HepG2 (cell line): ENCODE results near the gene GALNT16. TPM values are rescaled to one million over a fixed set of nuclear protein-coding genes. Genes with fewer than 3 reads are reported as not detected.

ENCODE experiments used
- ATAC-seq: fragments of 200-7000 bp; cut with Tn5 transposase; 3 replicates; pipeline ENCODE4 v1.9.1; 2020; ENCODE audit warnings: mild to moderate bottlenecking, moderate library complexity
- Bru-seq: library from RNA; stranded (reverse); fragments of 400-500 nt; gene quantifications from one replicate; lab custom pipeline; 2021; lab: Mats Ljungman, UMichigan
- BruChase-seq, 2 experiments: library from RNA; stranded (reverse); fragments of 400-500 nt; gene quantifications; one replicate each; lab custom pipeline; 2021; lab: Mats Ljungman, UMichigan
- BruUV-seq: library from RNA; stranded (reverse); fragments of 400-500 nt; replicated peaks from 2 replicates; lab custom pipeline; 2021; lab: Mats Ljungman, UMichigan
- CTCF ChIA-PET: fragments of 300-600 bp; formaldehyde crosslinking; extraction: SDS; loops from one replicate; lab custom pipeline; 2021; ENCODE audit warnings: low total read pairs, inconsistent platforms, low intra/inter-chr PET ratio; lab: Yijun Ruan, JAX
- POLR2A ChIA-PET: fragments of 350-600 bp; sonication (Branson Sonifier 250); formaldehyde crosslinking; loops from one replicate; lab custom pipeline; 2020; ENCODE audit warnings: antibody characterized with exemption, inconsistent platforms; lab: Yijun Ruan, JAX
- DNase-seq: peaks from one replicate; pipeline ENCODE4 v3.0.0-alpha.2; 2015; ENCODE audit warnings: low spot score
- FAIRE-seq: peaks from 3 replicates; lab custom pipeline; 2011; peaks lifted over from hg19 to GRCh38; lab: Jason Lieb, UNC
- H2AFZ ChIP-seq: one replicate; pipeline ENCODE4 v1.6.1; 2011; ENCODE audit warnings: low read length, inconsistent platforms
- H3K27ac ChIP-seq: fragments of 300-600 bp; 3 replicates; pipeline ENCODE4 v1.8.0; 2011; ENCODE audit warnings: mixed run types, mild to moderate bottlenecking, mixed read lengths, low read length, inconsistent platforms; ENCODE audit not compliant: insufficient read depth; ENCODE audit errors: extremely low read length
- H3K27me3 ChIP-seq, 2 experiments: fragments of 200-600 bp in 1 of 2; 2 replicates in 1 of 2; 3 replicates in 1 of 2; pipeline versions ENCODE4 v1.6.0 to v1.8.0; 2011; ENCODE audit warnings: low read length in 2 of 2, mild to moderate bottlenecking in 2 of 2, moderate library complexity in 2 of 2, inconsistent platforms in 1 of 2; ENCODE audit not compliant: insufficient read depth in 2 of 2, control insufficient read depth in 1 of 2
- H3K36me3 ChIP-seq, 2 experiments: fragments of 200-600 bp in 1 of 2; replicated peaks in 1 of 2; 2 replicates in 1 of 2; 3 replicates in 1 of 2; pipeline versions ENCODE4 v1.5.1 to v1.8.0; 2011; ENCODE audit warnings: low read length in 2 of 2, inconsistent platforms in 1 of 2; ENCODE audit not compliant: insufficient read depth in 2 of 2, control insufficient read depth in 1 of 2
- H3K4me1 ChIP-seq: 2 replicates; pipeline ENCODE4 v1.5.1; 2012; ENCODE audit warnings: low read length, inconsistent platforms; ENCODE audit not compliant: insufficient read depth
- H3K4me2 ChIP-seq: 2 replicates; pipeline ENCODE4 v1.6.0; 2011; ENCODE audit warnings: low read depth, low read length, inconsistent platforms
- H3K4me3 ChIP-seq, 3 experiments: fragments of 200-600 bp in 1 of 3; sonication (generic), shearing (Covaris generic) in 1 of 3; replicated peaks in 1 of 3; 2 replicates each; pipeline ENCODE4 v1.5.1; 2011 to 2016; ENCODE audit warnings: low read length in 3 of 3, inconsistent platforms in 2 of 3, low read depth in 2 of 3, mild to moderate bottlenecking in 2 of 3, control low read depth in 1 of 3, mixed read lengths in 1 of 3; ENCODE audit not compliant: insufficient read depth in 1 of 3
- H3K79me2 ChIP-seq: one replicate; pipeline ENCODE4 v1.6.1; 2011; ENCODE audit warnings: low read length, inconsistent platforms; ENCODE audit not compliant: insufficient read depth
- H3K9ac ChIP-seq: 2 replicates; pipeline ENCODE4 v1.6.0; 2011; ENCODE audit warnings: mild to moderate bottlenecking, low read depth, low read length, inconsistent platforms; ENCODE audit not compliant: insufficient read depth
- H3K9me3 ChIP-seq: 2 replicates; pipeline ENCODE4 v1.5.1; 2012; ENCODE audit warnings: mild to moderate bottlenecking, low read length
- H4K20me1 ChIP-seq: 2 replicates; pipeline ENCODE4 v1.6.0; 2011; ENCODE audit warnings: inconsistent platforms, mild to moderate bottlenecking, low read length, moderate library complexity; ENCODE audit not compliant: insufficient read depth
- FOXO1 ChIP-seq: sonication (generic); formaldehyde crosslinking; IDR thresholded peaks from 2 replicates; pipeline ENCODE4 v1.4.0; 2020; ENCODE audit warnings: missing genetic modification reagents
- PATZ1 ChIP-seq: sonication (generic); formaldehyde crosslinking; IDR thresholded peaks from 2 replicates; pipeline ENCODE4 v1.4.0; 2020; ENCODE audit warnings: missing genetic modification reagents
- ZNF18 ChIP-seq: sonication (generic); formaldehyde crosslinking; IDR thresholded peaks from 2 replicates; pipeline ENCODE4 v1.8.0; 2022; ENCODE audit warnings: mild to moderate bottlenecking, missing genetic modification reagents; ENCODE audit not compliant: insufficient replicate concordance
- ZNF362 ChIP-seq: sonication (generic); formaldehyde crosslinking; IDR thresholded peaks from 2 replicates; pipeline ENCODE4 v1.4.0; 2020; ENCODE audit warnings: missing genetic modification reagents, mild to moderate bottlenecking, borderline replicate concordance
- ZNF777 ChIP-seq: sonication (generic); formaldehyde crosslinking; IDR thresholded peaks from 2 replicates; pipeline ENCODE4 v1.4.0; 2020; ENCODE audit warnings: missing genetic modification reagents
- WGBS: methylation state at CpG from one replicate; pipeline ENCODE4 v1.1.6; 2017; ENCODE audit warnings: low lambda C conversion rate; 5-methylcytosine and 5-hydroxymethylcytosine counted together
- in situ Hi-C: cut with HindIII; loops from 2 replicates; pipeline ENCODE4 v1.10.0; 2017; ENCODE audit warnings: low pct_unique_long_range_greater_than_20kb; ENCODE audit not compliant: extremely low pct_ligation_motif_present
- intact Hi-C: fragments of 100-400 bp; cut with micrococcal nuclease; formaldehyde crosslinking; loops from one replicate; pipeline ENCODE4 v1.10.0; 2022; ENCODE audit not compliant: unreplicated experiment
- long read RNA-seq, 2 experiments: library from RNA in 1 of 2; library from polyadenylated mRNA in 1 of 2; stranded (forward) in 1 of 2; unstranded in 1 of 2; transcript quantifications; one replicate each; pipeline ENCODE4 v2.0.0, GENCODE V29; 2019 to 2022
- polyA minus RNA-seq, 3 experiments: library from RNA; depleted of rRNA, polyadenylated mRNA; stranded (reverse); fragments of >200 nt; gene quantifications; 2 replicates each; pipeline ENCODE4 v1.2.3, GENCODE V29; 2011; ENCODE audit warnings: low replicate concordance in 1 of 3
- polyA plus RNA-seq, 8 experiments: library from polyadenylated mRNA; depleted of rRNA in 3 of 8; stranded (reverse) in 7 of 8; unstranded in 1 of 8; fragments of >200 nt; fragmentation: Illumina TruSeq in 4 of 8; extraction: Trizol in 4 of 8; gene quantifications; 2 replicates each; pipeline versions ENCODE4 v1.2.1 to v1.2.3, GENCODE V29; 2011 to 2016; ENCODE audit warnings: low read depth in 4 of 8, missing spikeins in 1 of 8, mixed read lengths in 1 of 8; ENCODE audit not compliant: insufficient read depth in 1 of 8
- total RNA-seq, 5 experiments: library from RNA; depleted of rRNA; stranded (reverse); fragments of >200 nt; fragmentation: Illumina TruSeq; extraction: Trizol; gene quantifications; 2 replicates each; pipeline ENCODE4 v1.2.3, GENCODE V29; 2016; ENCODE audit warnings: low read depth in 1 of 5
- TF ChIP-seq, protein P1 (sequence below): sonication (generic); formaldehyde crosslinking; IDR thresholded peaks from 2 replicates; pipeline ENCODE4 v1.5.0; 2020; ENCODE audit warnings: mild to moderate bottlenecking, missing genetic modification reagents, borderline replicate concordance

Gene GALNT16
- 0.36 and 0.82 TPM in 2 replicates for total RNA-seq (2016; rRNA removed; fragmentation: Illumina TruSeq; extraction: Trizol)
- total RNA-seq (2016; cell fraction: cytosol; rRNA removed; fragmentation: Illumina TruSeq; extraction: Trizol; ENCODE audit: low read depth) = 0.10 and 0.18 TPM in 2 replicates
- 0.40 and 1.1 TPM in 2 replicates for total RNA-seq (2016; cell fraction: insoluble cytoplasmic fraction; rRNA removed; fragmentation: Illumina TruSeq; extraction: Trizol)
- total RNA-seq (2016; cell fraction: membrane; rRNA removed; fragmentation: Illumina TruSeq; extraction: Trizol) = 0.28 and 0.68 TPM in 2 replicates
- 1.3 and 1.6 TPM in 2 replicates for total RNA-seq (2016; cell fraction: nucleus; rRNA removed; fragmentation: Illumina TruSeq; extraction: Trizol)
- 0.54 and 0.55 TPM in 2 replicates for polyA plus RNA-seq (2011; rRNA removed)
- 0.42 and 0.63 TPM in 2 replicates for polyA plus RNA-seq (2011; cell fraction: cytosol; rRNA removed)
- polyA plus RNA-seq (2011; cell fraction: nucleus; rRNA removed) = 0.72 and 0.73 TPM in 2 replicates
- 0.20 and 0.39 TPM in 2 replicates for polyA plus RNA-seq (2012)
- 0.09 and 0.34 TPM in 2 replicates for polyA plus RNA-seq (2016; cell fraction: cytosol; fragmentation: Illumina TruSeq; extraction: Trizol; ENCODE audit: low read depth)
- polyA plus RNA-seq (2016; cell fraction: insoluble cytoplasmic fraction; fragmentation: Illumina TruSeq; extraction: Trizol; ENCODE audit: low read depth) = 0.35 and 0.51 TPM in 2 replicates
- 0.32 and 0.44 TPM in 2 replicates for polyA plus RNA-seq (2016; cell fraction: membrane; fragmentation: Illumina TruSeq; extraction: Trizol; ENCODE audit: low read depth)
- polyA plus RNA-seq (2016; cell fraction: nucleus; fragmentation: Illumina TruSeq; extraction: Trizol; ENCODE audit: insufficient read depth, low read depth) = 2.8 and 3.3 TPM in 2 replicates
- 0.90 TPM in 1 of 2 replicates, not detected in the other for polyA minus RNA-seq (2011; rRNA and poly(A)+ RNA removed; ENCODE audit: low replicate concordance)
- 0.30 and 0.44 TPM in 2 replicates for polyA minus RNA-seq (2011; cell fraction: cytosol; rRNA and poly(A)+ RNA removed)
- polyA minus RNA-seq (2011; cell fraction: nucleus; rRNA and poly(A)+ RNA removed) = 0.13 TPM in 1 of 2 replicates, not detected in the other
- percentile 22 among the genes with signal in this experiment for Bru-seq, nascent RNA
- BruChase-seq, experiment 1, labeled RNA remaining after a 6-hour chase = percentile 19 among the genes with signal in this experiment
- BruChase-seq, experiment 2, labeled RNA remaining after a 2-hour chase = percentile 21 among the genes with signal in this experiment
- long read RNA-seq, experiment 1, partial matches to known transcripts = 1 of 1 reads
- long read RNA-seq, experiment 1, other reads (novel, unspliced or antisense) = 0 of 1 reads
- long read RNA-seq, experiment 2, partial matches to known transcripts = 0 of 2 reads
- long read RNA-seq, experiment 2, other reads (novel, unspliced or antisense) = 2 of 2 reads

DNA sequence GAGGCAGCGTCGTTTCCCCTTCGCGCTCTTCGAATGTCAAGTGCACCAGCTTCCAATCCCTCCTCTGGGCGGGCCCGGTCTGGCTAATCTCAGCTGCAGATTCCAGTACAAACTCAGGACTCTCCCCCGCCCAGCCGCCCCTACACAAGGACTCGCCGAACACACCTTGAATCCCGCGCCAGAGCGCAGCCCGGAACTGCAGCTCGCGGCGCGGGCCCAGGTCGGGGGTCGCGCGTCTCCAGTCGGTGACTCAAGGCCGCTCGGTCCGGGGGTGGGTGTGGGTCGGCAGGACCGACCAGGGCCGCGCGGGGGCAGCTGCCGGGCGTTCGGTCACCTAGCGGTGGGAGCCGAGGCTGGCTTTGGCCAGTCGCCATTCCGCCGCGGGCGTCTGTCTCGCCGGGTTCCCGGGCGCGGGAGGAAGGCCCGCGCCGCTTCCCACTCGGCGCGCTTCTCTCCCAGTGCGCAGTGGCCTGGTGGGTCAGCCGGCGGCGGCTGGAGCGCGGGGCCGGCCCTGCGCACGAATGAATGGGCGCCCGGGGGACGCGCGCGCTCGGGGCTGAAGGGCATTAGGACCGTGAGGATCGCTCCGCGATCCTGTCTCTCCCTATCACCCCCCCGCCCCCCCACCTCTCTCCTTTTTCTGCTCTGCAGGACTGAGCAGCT lies at the start of gene GALNT16:
Gene GALNT16, plus strand, starts transcription at position 632 of the 663 bp plus-strand sequence. CDS start 133 bp downstream, outside the sequence.
- Histone ChIP-seq H3K79me2 (no peaks in the 10 kb centered on the region), H3K4me1 (peaks cover 20% of the 10 kb centered on the region), H3K9me3 (no peaks in the 10 kb centered on the region), H3K36me3 (no peaks in the 10 kb centered on the region), H3K4me2 (peak within 1 kb of the TSS; percentile 79), H2AFZ (no peak within 1 kb of the TSS), H3K9ac (no peak within 1 kb of the TSS), H4K20me1 (no peaks in the 10 kb centered on the region), H3K27ac (no peak within 1 kb of the TSS), H3K27me3 (peaks cover 6 to 33% of the 10 kb centered on the region in 2 experiments; a peak in 4 of 5 replicates), H3K4me3 (peak within 1 kb of the TSS; percentile 37 to 72 (median 67))
- CTCF ChIA-PET = interaction anchor here (0.9 kb wide), 1 partner anchor 28 kb away, joined by 3 read pairs; no protein-coding TSS in a partner anchor
- peak; percentile 63 for ATAC-seq
- DNase-seq = no peak
- no peak for FAIRE-seq
- 0% methylated on average over 23 of the region's 74 CpGs for WGBS
- intact Hi-C loops (loop anchor here (1.0 kb wide), 1 partner anchor 28 kb away; no protein-coding TSS in a partner anchor), in situ Hi-C loops (loop anchor here (5.0 to 10.0 kb wide), 2 partner anchors 93 to 205 kb away; no protein-coding TSS in a partner anchor)
- BruUV-seq = no TSS peak
- POLR2A ChIA-PET = no interaction called here
- TF ChIP-seq, protein P1, sequence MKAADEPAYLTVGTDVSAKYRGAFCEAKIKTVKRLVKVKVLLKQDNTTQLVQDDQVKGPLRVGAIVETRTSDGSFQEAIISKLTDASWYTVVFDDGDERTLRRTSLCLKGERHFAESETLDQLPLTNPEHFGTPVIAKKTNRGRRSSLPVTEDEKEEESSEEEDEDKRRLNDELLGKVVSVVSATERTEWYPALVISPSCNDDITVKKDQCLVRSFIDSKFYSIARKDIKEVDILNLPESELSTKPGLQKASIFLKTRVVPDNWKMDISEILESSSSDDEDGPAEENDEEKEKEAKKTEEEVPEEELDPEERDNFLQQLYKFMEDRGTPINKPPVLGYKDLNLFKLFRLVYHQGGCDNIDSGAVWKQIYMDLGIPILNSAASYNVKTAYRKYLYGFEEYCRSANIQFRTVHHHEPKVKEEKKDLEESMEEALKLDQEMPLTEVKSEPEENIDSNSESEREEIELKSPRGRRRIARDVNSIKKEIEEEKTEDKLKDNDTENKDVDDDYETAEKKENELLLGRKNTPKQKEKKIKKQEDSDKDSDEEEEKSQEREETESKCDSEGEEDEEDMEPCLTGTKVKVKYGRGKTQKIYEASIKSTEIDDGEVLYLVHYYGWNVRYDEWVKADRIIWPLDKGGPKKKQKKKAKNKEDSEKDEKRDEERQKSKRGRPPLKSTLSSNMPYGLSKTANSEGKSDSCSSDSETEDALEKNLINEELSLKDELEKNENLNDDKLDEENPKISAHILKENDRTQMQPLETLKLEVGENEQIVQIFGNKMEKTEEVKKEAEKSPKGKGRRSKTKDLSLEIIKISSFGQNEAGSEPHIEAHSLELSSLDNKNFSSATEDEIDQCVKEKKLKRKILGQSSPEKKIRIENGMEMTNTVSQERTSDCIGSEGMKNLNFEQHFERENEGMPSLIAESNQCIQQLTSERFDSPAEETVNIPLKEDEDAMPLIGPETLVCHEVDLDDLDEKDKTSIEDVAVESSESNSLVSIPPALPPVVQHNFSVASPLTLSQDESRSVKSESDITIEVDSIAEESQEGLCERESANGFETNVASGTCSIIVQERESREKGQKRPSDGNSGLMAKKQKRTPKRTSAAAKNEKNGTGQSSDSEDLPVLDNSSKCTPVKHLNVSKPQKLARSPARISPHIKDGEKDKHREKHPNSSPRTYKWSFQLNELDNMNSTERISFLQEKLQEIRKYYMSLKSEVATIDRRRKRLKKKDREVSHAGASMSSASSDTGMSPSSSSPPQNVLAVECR = 0 out of 2 replicates have a peak, but pooled peaks have one; percentile 28
- TF ChIP-seq ZNF18 (CRISPR knock-in tag) (no peak), FOXO1 (CRISPR knock-in tag) (no peak), ZNF777 (peak; percentile 20; the same call in 1 of the 2 replicates), ZNF362 (no peak), PATZ1 (CRISPR knock-in tag) (peak; percentile 46; the same call in 1 of the 2 replicates)
